ES-I3 (cell line): ENCODE measurements around the gene OR51A7.
"Not testable (repeated sequence)": the region's sequence is repeated elsewhere in the genome, so short reads cannot be mapped to it uniquely, and the experiment has no call there.

ENCODE experiments used
- H3K36me3 ChIP-seq: 2 replicates; pipeline ENCODE4 v1.6.1; 2013; ENCODE audit warnings: mild to moderate bottlenecking, low read length, control low read depth, moderate library complexity; ENCODE audit not compliant: insufficient read depth
- H3K4me1 ChIP-seq: 2 replicates; pipeline ENCODE4 v1.6.1; 2013; ENCODE audit warnings: mild to moderate bottlenecking, control low read depth, low read length; ENCODE audit not compliant: insufficient read depth
- H3K9ac ChIP-seq: 2 replicates; pipeline ENCODE4 v1.6.1; 2013; ENCODE audit warnings: low read depth, mild to moderate bottlenecking, low read length, moderate library complexity
- H3K9me3 ChIP-seq: 2 replicates; pipeline ENCODE4 v1.6.1; 2013; ENCODE audit warnings: mild to moderate bottlenecking, low read length, moderate library complexity; ENCODE audit not compliant: control insufficient read depth, insufficient read depth

Gene OR51A7

DNA sequence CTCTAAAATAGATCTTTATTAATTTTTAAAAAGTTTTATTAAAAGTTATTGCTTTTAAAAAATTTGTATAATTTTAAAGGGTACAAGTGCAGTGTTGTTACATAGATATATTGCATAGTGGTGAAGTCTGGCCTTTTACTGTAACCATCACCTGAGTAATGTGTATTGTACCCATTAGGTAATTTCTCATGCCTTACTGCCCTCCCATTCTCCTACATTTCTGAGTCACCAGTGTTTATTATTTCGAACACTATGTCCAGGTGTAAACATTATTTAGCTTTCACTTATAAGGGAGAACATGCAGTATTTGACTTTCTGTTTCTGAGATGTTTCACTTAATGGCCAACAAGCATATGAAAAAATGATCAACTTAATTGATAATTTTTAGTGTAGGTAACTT is 18.2 kb downstream of the OR51A7 start:
- H3K36me3 ChIP-seq, result no peaks in the 10 kb centered on the region
- H3K9me3 ChIP-seq, result no peaks in the 10 kb centered on the region
- no peak overlapping the region for H3K9ac ChIP-seq
- H3K4me1 ChIP-seq, result no peaks in the 10 kb centered on the region

DNA sequence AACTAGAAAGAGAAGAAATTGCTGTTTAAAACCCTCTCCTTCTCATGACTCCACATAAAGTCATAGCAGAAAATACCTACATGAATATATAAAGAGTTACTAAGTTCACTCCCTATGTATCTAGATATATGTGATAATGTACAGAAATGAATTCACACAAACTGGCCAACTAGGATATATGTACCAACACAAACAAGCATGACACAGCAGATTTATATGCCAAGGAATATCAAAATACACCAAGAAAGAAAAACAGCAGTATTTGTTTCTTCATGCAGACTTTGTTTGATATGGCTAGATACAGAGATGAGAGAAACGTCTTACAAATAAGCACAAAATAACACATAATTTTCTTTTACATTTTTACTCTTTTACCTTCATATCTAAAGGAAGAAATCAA is 18.7 kb downstream of the OR51A7 start:
- no peaks in the 10 kb centered on the region for H3K36me3 ChIP-seq
- H3K9ac ChIP-seq, result no peak overlapping the region
- no peaks in the 10 kb centered on the region for H3K4me1 ChIP-seq
- H3K9me3 ChIP-seq, result no peaks in the 10 kb centered on the region

DNA sequence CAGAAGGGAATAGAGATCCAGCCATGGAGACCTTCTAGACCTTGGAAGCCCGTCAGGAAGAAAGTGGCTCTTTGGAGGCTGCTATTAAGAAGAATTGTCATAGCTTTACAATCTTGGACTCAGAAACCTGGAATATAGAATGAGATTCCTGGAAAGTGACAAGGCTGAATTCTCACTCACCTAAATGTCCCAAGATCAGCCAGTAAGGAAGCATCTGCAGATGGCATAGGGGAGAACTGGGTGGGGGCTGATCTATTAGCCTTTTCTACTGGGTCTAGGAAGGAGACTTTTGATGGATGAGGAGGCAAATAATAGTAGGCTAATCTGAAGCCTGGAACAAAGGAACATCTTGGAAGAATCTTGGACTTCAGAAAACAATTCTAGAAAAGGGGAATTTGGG is 20.7 kb downstream of the OR51A7 start, which contains the start of gene OR51G1:
OR51G1 (minus strand) TSS at position 101 of the 400 bp plus-strand sequence; CDS start at position 101, 0 bp downstream.
- no peak within 1 kb of the TSS for H3K9ac ChIP-seq
- H3K9me3 ChIP-seq, result no peaks in the 10 kb centered on the region
- no peaks in the 10 kb centered on the region for H3K4me1 ChIP-seq
- no peaks in the 10 kb centered on the region for H3K36me3 ChIP-seq

DNA sequence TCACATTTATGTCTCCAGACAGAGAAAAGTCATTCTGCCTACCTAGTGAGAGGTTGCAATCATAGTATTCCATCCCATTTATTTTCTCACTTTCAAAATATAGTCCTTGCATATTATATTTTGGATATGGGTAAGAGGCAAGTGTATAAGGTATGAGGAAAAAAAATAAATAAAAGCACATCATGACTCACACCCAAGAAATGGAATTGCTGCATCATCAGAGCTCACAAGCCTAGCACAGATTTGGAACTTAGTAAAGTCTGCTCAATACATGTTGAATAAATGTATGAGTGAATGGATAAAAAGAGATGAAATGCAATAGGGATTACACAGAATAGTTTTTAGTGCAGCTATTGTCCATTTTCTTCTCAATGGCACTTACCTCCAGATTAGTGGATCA is 23.0 kb downstream of the OR51A7 start:
- Histone ChIP-seq H3K36me3 (no peaks in the 10 kb centered on the region), H3K9ac (no peak overlapping the region), H3K9me3 (no peaks in the 10 kb centered on the region), H3K4me1 (no peaks in the 10 kb centered on the region)

DNA sequence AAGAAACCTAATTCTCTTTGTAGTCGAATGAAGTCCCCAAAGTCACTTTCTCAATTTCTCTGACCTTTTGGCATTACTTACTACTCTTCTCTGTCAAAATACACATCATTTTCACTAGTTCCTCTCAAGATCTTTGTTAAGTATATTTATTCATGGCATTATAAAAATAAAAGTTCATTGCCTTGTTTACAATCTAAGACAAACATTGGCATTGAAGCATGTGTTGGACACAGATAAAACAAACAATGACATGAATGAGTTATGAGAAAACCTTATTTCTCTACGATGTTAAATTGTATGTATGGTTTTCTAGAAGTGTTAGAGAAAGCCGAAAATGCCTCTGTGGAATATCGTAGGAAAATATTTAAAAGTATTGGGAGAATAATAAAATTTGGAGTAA is 29.2 kb downstream of the OR51A7 start:
- no peaks in the 10 kb centered on the region for H3K36me3 ChIP-seq
- no peaks in the 10 kb centered on the region for H3K4me1 ChIP-seq
- H3K9ac ChIP-seq, result no peak overlapping the region
- no peaks in the 10 kb centered on the region for H3K9me3 ChIP-seq

DNA sequence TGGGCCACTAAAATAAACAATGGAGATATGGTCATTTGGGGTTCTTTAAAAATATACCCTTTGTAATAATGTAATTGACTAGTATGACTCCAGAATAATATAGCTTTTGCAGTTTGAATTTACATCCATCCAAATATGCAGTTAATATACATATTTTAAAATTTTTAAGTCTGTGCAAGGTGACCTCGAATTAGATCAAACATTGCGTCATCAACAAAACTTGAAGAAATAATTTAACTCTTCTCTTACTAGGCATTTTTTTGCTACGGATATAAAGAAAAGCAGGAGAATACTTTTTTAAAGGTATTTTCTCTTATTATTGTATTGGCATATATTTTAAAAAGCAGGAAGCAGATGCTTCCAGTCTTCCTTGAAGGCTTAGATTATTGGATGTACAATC is 33.2 kb downstream of the OR51A7 start:
- H3K4me1 ChIP-seq, result no peaks in the 10 kb centered on the region
- no peaks in the 10 kb centered on the region for H3K9me3 ChIP-seq
- H3K9ac ChIP-seq, result no peak overlapping the region
- H3K36me3 ChIP-seq, result no peaks in the 10 kb centered on the region

DNA sequence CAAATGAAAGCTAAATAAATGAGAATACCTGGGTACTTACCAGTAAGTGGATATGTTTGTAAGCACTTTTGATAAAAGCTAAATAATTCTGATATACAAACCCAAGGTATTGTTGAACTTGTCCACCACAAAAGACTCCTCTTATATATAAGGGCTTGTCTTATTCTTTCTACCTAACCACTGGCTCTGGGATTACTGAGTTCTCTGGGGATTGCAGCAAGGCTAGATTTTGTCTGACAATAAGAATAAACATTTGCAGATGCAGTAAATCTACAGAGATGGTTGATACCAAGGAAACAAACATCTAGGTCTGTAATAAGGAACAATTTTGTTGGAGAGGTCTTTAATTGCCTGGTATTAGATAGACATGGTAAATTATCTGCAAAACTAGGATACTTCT is 43.9 kb downstream of the OR51A7 start, which contains the start of gene OR51A4:
OR51A4 (minus strand) TSS at position 101 of the 400 bp plus-strand sequence. CDS start 505 bp downstream, outside the sequence.
- H3K9me3 ChIP-seq, result no peaks in the 10 kb centered on the region
- no peaks in the 10 kb centered on the region for H3K36me3 ChIP-seq
- H3K9ac ChIP-seq, result no peak within 1 kb of the TSS
- no peaks in the 10 kb centered on the region for H3K4me1 ChIP-seq

DNA sequence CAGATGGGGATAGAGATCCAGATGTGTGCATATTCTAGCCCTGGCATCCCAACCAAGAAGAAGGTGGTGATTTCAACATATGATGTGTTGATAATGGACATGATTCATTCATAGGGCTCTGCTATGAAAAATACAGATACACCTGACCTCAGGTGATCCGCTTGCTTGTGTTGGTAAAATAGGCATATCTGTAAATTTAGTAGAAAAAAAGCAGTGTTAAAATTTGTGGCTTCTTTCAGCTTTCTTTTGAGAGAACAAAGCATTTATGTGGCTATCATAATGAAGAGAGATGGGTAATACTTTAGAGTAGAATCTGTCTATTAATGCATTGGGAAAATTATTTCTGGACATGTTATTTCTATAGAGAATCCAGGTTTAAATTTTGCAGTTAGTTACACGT is 52.0 kb downstream of the OR51A7 start, which contains the start of gene OR51A2:
OR51A2 (minus strand) TSS at position 101 of the 400 bp plus-strand sequence; CDS start at position 101, 0 bp downstream.
- not testable (repeated sequence) for H3K36me3 ChIP-seq, H3K4me1 ChIP-seq, H3K9ac ChIP-seq, H3K9me3 ChIP-seq

DNA sequence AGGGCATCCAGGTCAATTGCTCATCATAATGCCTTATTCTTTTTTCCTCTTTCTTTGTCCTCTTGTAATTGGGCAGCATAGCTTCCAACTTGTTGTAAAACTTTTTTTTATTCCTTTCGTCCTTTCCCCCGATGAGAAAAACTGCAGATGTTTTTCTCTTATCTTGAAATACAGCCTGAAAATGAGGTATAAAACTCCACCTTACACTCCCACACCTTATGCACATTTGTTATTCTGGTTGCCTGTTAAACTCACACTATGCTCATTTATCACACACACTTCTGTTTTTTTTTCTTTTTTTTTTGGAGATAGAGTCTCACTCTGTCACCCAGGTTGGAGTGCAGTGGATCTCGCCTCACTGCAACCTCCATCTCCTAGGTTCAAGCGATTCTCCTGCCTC is 53.8 kb downstream of the OR51A7 start:
- Histone ChIP-seq H3K4me1 (no peaks in the 10 kb centered on the region), H3K9ac (no peak overlapping the region), H3K36me3 (no peaks in the 10 kb centered on the region), H3K9me3 (no peaks in the 10 kb centered on the region)
